K562 (cell line): ENCODE measurements around the gene IL13RA1. TPM values are rescaled to one million over a fixed set of nuclear protein-coding genes. Genes with fewer than 3 reads are reported as not detected.

Source experiments
- ATAC-seq: fragments of 200-7000 bp; cut with Tn5 transposase; 3 replicates; pipeline ENCODE4 v1.9.1; 2020; ENCODE audit warnings: moderate library complexity
- BruUV-seq: library from RNA; stranded (reverse); fragments of 400-500 nt; replicated peaks from 2 replicates; lab custom pipeline; 2021; lab: Mats Ljungman, UMichigan
- CTCF ChIA-PET: fragments of 300-600 bp; formaldehyde crosslinking; extraction: SDS; loops from one replicate; lab custom pipeline; 2021; ENCODE audit warnings: low intra/inter-chr PET ratio; lab: Yijun Ruan, JAX
- POLR2A ChIA-PET: fragments of 300-600, 350-650 bp; sonication (Branson Sonifier 250); formaldehyde crosslinking; extraction: SDS; loops from one replicate; lab custom pipeline; 2021; ENCODE audit warnings: antibody characterized with exemption, inconsistent platforms; lab: Yijun Ruan, JAX
- DNase-seq, 4 experiments: peaks; one replicate each; pipeline versions ENCODE4 v3.0.0 to v3.0.0-alpha.2; 2011 to 2018; ENCODE audit warnings: low spot score in 3 of 4, mixed read lengths in 3 of 4; ENCODE audit errors: extremely low read depth in 1 of 4
- FAIRE-seq: peaks from 2 replicates; lab custom pipeline; 2011; peaks lifted over from hg19 to GRCh38; lab: Jason Lieb, UNC
- H2AFZ ChIP-seq: 2 replicates; pipeline ENCODE4 v1.6.0; 2011; ENCODE audit warnings: low read depth, low read length, control low read depth, inconsistent platforms
- H3K27ac ChIP-seq: fragments of 200-600 bp; 3 replicates; pipeline ENCODE4 v1.8.0; 2011; ENCODE audit warnings: low read depth, mild to moderate bottlenecking, control low read depth, inconsistent platforms, low read length, moderate library complexity, mixed read lengths; ENCODE audit errors: extremely low read depth
- H3K27me3 ChIP-seq, 2 experiments: fragments of 300-600 bp in 1 of 2; 2 replicates in 1 of 2; 3 replicates in 1 of 2; pipeline versions ENCODE4 v1.6.0 to v1.8.0; 2011; ENCODE audit warnings: inconsistent platforms in 2 of 2, low read length in 2 of 2, mild to moderate bottlenecking in 1 of 2, mixed read lengths in 1 of 2, moderate library complexity in 1 of 2; ENCODE audit not compliant: control insufficient read depth in 2 of 2, insufficient read depth in 2 of 2
- H3K36me3 ChIP-seq: fragments of 300-600 bp; 3 replicates; pipeline ENCODE4 v1.8.0; 2011; ENCODE audit warnings: mild to moderate bottlenecking, low read length, inconsistent platforms; ENCODE audit not compliant: control insufficient read depth, insufficient read depth
- H3K4me1 ChIP-seq, 2 experiments: fragments of 200-600 bp in 1 of 2; replicated peaks in 1 of 2; 2 replicates in 1 of 2; 3 replicates in 1 of 2; pipeline versions ENCODE4 v1.5.1 to v1.8.0; 2011; ENCODE audit warnings: inconsistent platforms in 2 of 2, low read length in 2 of 2, mild to moderate bottlenecking in 1 of 2, mixed read lengths in 1 of 2, moderate library complexity in 1 of 2; ENCODE audit not compliant: control insufficient read depth in 2 of 2, insufficient read depth in 2 of 2
- H3K4me2 ChIP-seq: 2 replicates; pipeline ENCODE4 v1.6.1; 2011; ENCODE audit warnings: low read length, control low read depth, inconsistent platforms, mixed read lengths; ENCODE audit not compliant: insufficient read depth
- H3K4me3 ChIP-seq: fragments of 200-600 bp; sonication (generic), shearing (Covaris generic); 2 replicates; pipeline ENCODE4 v1.5.1; 2016; ENCODE audit warnings: control low read depth, inconsistent platforms
- H3K79me2 ChIP-seq: fragments of 200-600 bp; 3 replicates; pipeline ENCODE4 v1.8.0; 2011; ENCODE audit warnings: low read length, inconsistent platforms; ENCODE audit not compliant: control insufficient read depth, insufficient read depth
- H3K9ac ChIP-seq, 2 experiments: 2 replicates each; pipeline versions ENCODE4 v1.6.0 to v1.6.1; 2011; ENCODE audit warnings: low read depth in 2 of 2, low read length in 2 of 2, control low read depth in 1 of 2, inconsistent platforms in 1 of 2, mild to moderate bottlenecking in 1 of 2, mixed read lengths in 1 of 2; ENCODE audit not compliant: insufficient read depth in 1 of 2
- H3K9me1 ChIP-seq: one replicate; pipeline ENCODE4 v1.6.0; 2011; ENCODE audit warnings: inconsistent platforms, mild to moderate bottlenecking, low read length, moderate library complexity; ENCODE audit not compliant: control insufficient read depth, insufficient read depth
- H3K9me3 ChIP-seq: replicated peaks from 2 replicates; pipeline ENCODE4 v1.5.1; 2011; ENCODE audit warnings: low read depth, low read length, inconsistent platforms; ENCODE audit not compliant: control insufficient read depth, insufficient read depth
- H4K20me1 ChIP-seq: replicated peaks from 2 replicates; pipeline ENCODE4 v1.6.1; 2011; ENCODE audit warnings: low read length, inconsistent platforms, mixed read lengths; ENCODE audit not compliant: control insufficient read depth, insufficient read depth
- ARID1B ChIP-seq: fragments of 450-650 bp; IDR thresholded peaks from 2 replicates; pipeline ENCODE4 v1.6.1; 2016; ENCODE audit warnings: antibody characterized with exemption, mild to moderate bottlenecking, inconsistent platforms
- BMI1 ChIP-seq: fragments of 150-350 bp; IDR thresholded peaks from 2 replicates; pipeline ENCODE4 v1.6.1; 2014; ENCODE audit warnings: low read length
- CBX3 ChIP-seq, 2 experiments: IDR thresholded peaks; 1 replicate in 1 of 2; 2 replicates in 1 of 2; pipeline ENCODE4 v1.6.1; 2012; ENCODE audit warnings: inconsistent platforms in 2 of 2, low read length in 2 of 2, borderline replicate concordance in 1 of 2, control low read depth in 1 of 2
- CBX5 ChIP-seq: IDR thresholded peaks from 2 replicates; pipeline ENCODE4 v1.6.1; 2014; ENCODE audit warnings: low read depth, borderline replicate concordance
- CREBBP ChIP-seq: IDR thresholded peaks from one replicate; pipeline ENCODE4 v1.6.1; 2012; ENCODE audit warnings: low read depth, mild to moderate bottlenecking, control low read depth, inconsistent platforms, low read length
- FOXA3 ChIP-seq, 2 experiments: fragments of 450-650 bp in 1 of 2; sonication (generic) in 1 of 2; formaldehyde crosslinking; IDR thresholded peaks in 1 of 2; conservative IDR thresholded peaks in 1 of 2; 2 replicates each; pipeline versions ENCODE4 v1.4.0 to v1.8.0; 2020 to 2022; ENCODE audit warnings: mild to moderate bottlenecking in 2 of 2, missing genetic modification reagents in 1 of 2
- HLTF ChIP-seq: fragments of 450-650 bp; IDR thresholded peaks from 2 replicates; pipeline ENCODE4 v1.6.1; 2016
- KLF10 ChIP-seq: fragments of 250-450 bp; sonication (Bioruptor Pico); IDR thresholded peaks from 2 replicates; pipeline ENCODE4 v1.6.1; 2021; ENCODE audit warnings: matching md5 sums
- MEF2D ChIP-seq: conservative IDR thresholded peaks from 2 replicates; pipeline ENCODE4 v1.6.1; 2016; ENCODE audit warnings: low read depth, missing genetic modification characterization, missing compliant biosample characterization
- PHF21A ChIP-seq: fragments of 450-650 bp; IDR thresholded peaks from 2 replicates; pipeline ENCODE4 v1.6.1; 2017; ENCODE audit warnings: low read depth, borderline replicate concordance
- PYGO2 ChIP-seq: fragments of 450-650 bp; IDR thresholded peaks from 2 replicates; pipeline ENCODE4 v1.6.1; 2016; ENCODE audit warnings: mild to moderate bottlenecking, missing genetic modification characterization, moderate library complexity, missing compliant biosample characterization
- TARDBP ChIP-seq: fragments of 450-650 bp; IDR thresholded peaks from 2 replicates; pipeline ENCODE4 v1.6.1; 2016
- ZBTB8A ChIP-seq: fragments of 450-650 bp; IDR thresholded peaks from 2 replicates; pipeline ENCODE4 v1.6.1; 2018; ENCODE audit warnings: mild to moderate bottlenecking, moderate library complexity; ENCODE audit not compliant: partially characterized antibody
- WGBS: fragments of 100-300 bp; shearing (Covaris generic); methylation state at CpG from one replicate; pipeline ENCODE4 v1.1.6; 2016; ENCODE audit warnings: low coverage, mixed read lengths; ENCODE audit not compliant: insufficient coverage; ENCODE audit errors: missing lambda C conversion rate; 5-methylcytosine and 5-hydroxymethylcytosine counted together
- in situ Hi-C: fragments of 300-500 bp; cut with MboI; formaldehyde crosslinking; loops from 4 replicates; pipeline ENCODE4 v1.15.0; 2018; ENCODE audit warnings: inconsistent platforms, mixed read lengths
- intact Hi-C: fragments of 100-400 bp; cut with micrococcal nuclease; formaldehyde crosslinking; loops from 2 replicates; pipeline ENCODE4 v1.14.2; 2022
- polyA plus RNA-seq, 8 experiments: library from polyadenylated mRNA; depleted of rRNA in 4 of 8; stranded (reverse) in 5 of 8; unstranded in 3 of 8; fragments of >200 nt; fragmentation: Nextera tagmentation in 2 of 8; fragmentation: Illumina TruSeq in 1 of 8; extraction: Ambion mirVana in 2 of 8; extraction: Trizol in 1 of 8; gene quantifications; 2 replicates each; pipeline versions ENCODE4 v1.2.1 to v1.2.3, GENCODE V29; 2011 to 2014; ENCODE audit warnings: inconsistent platforms in 1 of 8, missing spikeins in 1 of 8
- total RNA-seq, 7 experiments: library from RNA; depleted of rRNA in 6 of 7; stranded (reverse); fragments of >200 nt in 6 of 7; fragmentation: Illumina TruSeq in 2 of 7; extraction: Trizol in 2 of 7; gene quantifications; 2 replicates each; pipeline versions ENCODE4 v1.2.1 to v1.2.3, GENCODE V29; 2011 to 2021; ENCODE audit warnings: low replicate concordance in 1 of 7
- TF ChIP-seq, protein P1 (sequence below): sonication (generic); formaldehyde crosslinking; IDR thresholded peaks from 2 replicates; pipeline ENCODE4 v1.8.1; 2023; ENCODE audit warnings: mild to moderate bottlenecking, missing genetic modification reagents
- TF ChIP-seq, protein P2 (sequence below): fragments of 450-650 bp; IDR thresholded peaks from 2 replicates; pipeline ENCODE4 v1.6.1; 2017; ENCODE audit warnings: mild to moderate bottlenecking, moderate library complexity
- TF ChIP-seq, protein P3 (sequence below): fragments of 250-450 bp; sonication (Bioruptor Pico); IDR thresholded peaks from 2 replicates; pipeline ENCODE4 v1.8.0; 2021; ENCODE audit warnings: mild to moderate bottlenecking, moderate library complexity

The IL13RA1 gene
- total and polyA plus RNA-seq, 9 of the 15 experiments (the other 6 are each of a cell fraction or from before 2014, with no cell fraction given) = 2.9 to 22.9 (median 12.2) TPM

DNA sequence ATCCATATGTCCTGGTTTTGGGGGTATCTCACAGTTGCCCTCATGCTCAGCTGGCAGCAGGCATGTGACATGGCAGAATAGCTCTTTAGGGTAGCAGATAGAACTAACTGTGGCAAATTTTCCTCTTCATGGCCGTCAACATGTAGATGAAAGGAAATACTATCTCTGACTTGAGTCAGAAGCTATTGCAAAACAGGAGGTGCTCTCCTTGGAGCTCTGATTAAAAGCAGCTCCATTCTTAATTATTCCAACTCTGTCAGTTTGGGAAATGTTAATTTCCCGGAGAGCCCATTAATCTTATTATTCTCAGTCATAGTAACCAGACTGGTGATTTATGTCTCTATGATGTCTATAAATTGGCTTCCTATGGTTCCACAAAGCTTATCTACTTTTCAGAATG is 18.2 kb downstream of the IL13RA1 start:
- no peak for ATAC-seq
- TF ChIP-seq MEF2D (tag) (no peak), HLTF (no peak), BMI1 (no peak), CBX5 (no peak), TARDBP (no peak), PYGO2 (tag) (no peak), ZBTB8A (no peak), CBX3 (IDR thresholded peaks at IDR 0.05; ENCODE audit: borderline replicate concordance in 1 of 2, low read length in 2 of 2) (no peak), ARID1B (no peak), CREBBP (no peak), KLF10 (CRISPR knock-in tag) (no peak), PHF21A (no peak), FOXA3 (CRISPR knock-in tag; conservative IDR thresholded peaks at IDR 0.05 in 1 of 2, IDR thresholded peaks at IDR 0.05 in 1 of 2) (no peak)
- TF ChIP-seq, protein P1, sequence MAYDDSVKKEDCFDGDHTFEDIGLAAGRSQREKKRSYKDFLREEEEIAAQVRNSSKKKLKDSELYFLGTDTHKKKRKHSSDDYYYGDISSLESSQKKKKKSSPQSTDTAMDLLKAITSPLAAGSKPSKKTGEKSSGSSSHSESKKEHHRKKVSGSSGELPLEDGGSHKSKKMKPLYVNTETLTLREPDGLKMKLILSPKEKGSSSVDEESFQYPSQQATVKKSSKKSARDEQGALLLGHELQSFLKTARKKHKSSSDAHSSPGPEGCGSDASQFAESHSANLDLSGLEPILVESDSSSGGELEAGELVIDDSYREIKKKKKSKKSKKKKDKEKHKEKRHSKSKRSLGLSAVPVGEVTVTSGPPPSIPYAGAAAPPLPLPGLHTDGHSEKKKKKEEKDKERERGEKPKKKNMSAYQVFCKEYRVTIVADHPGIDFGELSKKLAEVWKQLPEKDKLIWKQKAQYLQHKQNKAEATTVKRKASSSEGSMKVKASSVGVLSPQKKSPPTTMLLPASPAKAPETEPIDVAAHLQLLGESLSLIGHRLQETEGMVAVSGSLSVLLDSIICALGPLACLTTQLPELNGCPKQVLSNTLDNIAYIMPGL (CRISPR knock-in tag) = no peak
- TF ChIP-seq, protein P2, sequence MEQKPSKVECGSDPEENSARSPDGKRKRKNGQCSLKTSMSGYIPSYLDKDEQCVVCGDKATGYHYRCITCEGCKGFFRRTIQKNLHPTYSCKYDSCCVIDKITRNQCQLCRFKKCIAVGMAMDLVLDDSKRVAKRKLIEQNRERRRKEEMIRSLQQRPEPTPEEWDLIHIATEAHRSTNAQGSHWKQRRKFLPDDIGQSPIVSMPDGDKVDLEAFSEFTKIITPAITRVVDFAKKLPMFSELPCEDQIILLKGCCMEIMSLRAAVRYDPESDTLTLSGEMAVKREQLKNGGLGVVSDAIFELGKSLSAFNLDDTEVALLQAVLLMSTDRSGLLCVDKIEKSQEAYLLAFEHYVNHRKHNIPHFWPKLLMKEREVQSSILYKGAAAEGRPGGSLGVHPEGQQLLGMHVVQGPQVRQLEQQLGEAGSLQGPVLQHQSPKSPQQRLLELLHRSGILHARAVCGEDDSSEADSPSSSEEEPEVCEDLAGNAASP = no peak
- TF ChIP-seq, protein P3, sequence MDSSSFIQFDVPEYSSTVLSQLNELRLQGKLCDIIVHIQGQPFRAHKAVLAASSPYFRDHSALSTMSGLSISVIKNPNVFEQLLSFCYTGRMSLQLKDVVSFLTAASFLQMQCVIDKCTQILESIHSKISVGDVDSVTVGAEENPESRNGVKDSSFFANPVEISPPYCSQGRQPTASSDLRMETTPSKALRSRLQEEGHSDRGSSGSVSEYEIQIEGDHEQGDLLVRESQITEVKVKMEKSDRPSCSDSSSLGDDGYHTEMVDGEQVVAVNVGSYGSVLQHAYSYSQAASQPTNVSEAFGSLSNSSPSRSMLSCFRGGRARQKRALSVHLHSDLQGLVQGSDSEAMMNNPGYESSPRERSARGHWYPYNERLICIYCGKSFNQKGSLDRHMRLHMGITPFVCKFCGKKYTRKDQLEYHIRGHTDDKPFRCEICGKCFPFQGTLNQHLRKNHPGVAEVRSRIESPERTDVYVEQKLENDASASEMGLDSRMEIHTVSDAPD (CRISPR knock-in tag) = no peak
- H3K36me3 ChIP-seq = 0 out of 3 replicates have a peak, but pooled peaks cover 2% of the 10 kb centered on the region
- no peaks in the 10 kb centered on the region for H4K20me1 ChIP-seq
- H3K9me1 ChIP-seq = no peaks in the 10 kb centered on the region
- H3K79me2 ChIP-seq = no peaks in the 10 kb centered on the region
- no peak overlapping the region for H3K4me3 ChIP-seq
- no peak overlapping the region for H3K9ac ChIP-seq
- ChIA-PET CTCF (no interaction called here), POLR2A (no interaction called here)
- no peak for FAIRE-seq
- H3K9me3 ChIP-seq = no peaks in the 10 kb centered on the region
- H3K27me3 ChIP-seq = no peaks in the 10 kb centered on the region
- WGBS = 42% methylated on average over 2 of the region's 2 CpGs
- H3K27ac ChIP-seq = no peak overlapping the region
- intact Hi-C loops (no loop called here), in situ Hi-C loops (no loop called here)
- H2AFZ ChIP-seq = no peak overlapping the region
- BruUV-seq = no TSS peak
- H3K4me2 ChIP-seq = no peak overlapping the region
- H3K4me1 ChIP-seq = no peaks in the 10 kb centered on the region
- no peak for DNase-seq
